Uterus (tissue), 4 donors: Measurements from ENCODE around the gene S100PBP. TPM values are rescaled to one million over a fixed set of nuclear protein-coding genes. Genes with fewer than 3 reads are reported as not detected.

Experiments used
- DNase-seq, 2 donors: peaks; one replicate each; pipeline ENCODE4 v3.0.0-alpha.2; 2019 to 2020
- H3K27ac ChIP-seq, 2 donors: fragments of 200-600 bp; sonication (generic); 1 replicate in 1 of 2; 2 replicates in 1 of 2; pipeline ENCODE4 v1.5.1; 2016 to 2018
- H3K27me3 ChIP-seq, 2 donors: fragments of 200-600 bp; sonication (generic); one replicate each; pipeline ENCODE4 v1.5.1; 2018 to 2019; ENCODE audit warnings: control low read depth in 1 of 2
- H3K36me3 ChIP-seq, 2 donors: fragments of 200-600 bp; sonication (generic); one replicate each; pipeline ENCODE4 v1.5.1; 2019; ENCODE audit warnings: control low read depth in 1 of 2
- H3K4me1 ChIP-seq, 2 donors: fragments of 200-600 bp; sonication (generic); one replicate each; pipeline ENCODE4 v1.5.1; 2018 to 2019; ENCODE audit warnings: control low read depth in 1 of 2
- H3K4me3 ChIP-seq, 2 donors: fragments of 200-600 bp; sonication (generic); 1 replicate in 1 of 2; 2 replicates in 1 of 2; pipeline ENCODE4 v1.5.1; 2018 to 2019; ENCODE audit warnings: mild to moderate bottlenecking in 1 of 2
- H3K9me3 ChIP-seq, 2 donors: fragments of 200-600 bp; sonication (generic); one replicate each; pipeline ENCODE4 v1.5.1; 2019; ENCODE audit warnings: control low read depth in 1 of 2
- POLR2A ChIP-seq, 2 donors: fragments of 450-650 bp; IDR thresholded peaks; one replicate each; pipeline ENCODE4 v1.6.1; 2016; ENCODE audit warnings: antibody characterized with exemption in 2 of 2, mild to moderate bottlenecking in 1 of 2, moderate library complexity in 1 of 2
- intact Hi-C: fragments of 100-400 bp; cut with DNase I; formaldehyde crosslinking; loops from one replicate; pipeline ENCODE4 v1.15.1; 2023; ENCODE audit warnings: low total_unique reads
- total RNA-seq, 4 donors: library from RNA; depleted of rRNA in 3 of 4; stranded (reverse); fragments of >200 nt in 3 of 4; gene quantifications; one replicate each; pipeline versions ENCODE4 v1.1.0 to v1.2.4, GENCODE V29; 2014 to 2023
- TF ChIP-seq, protein P1 (sequence below), 4 experiments: fragments of 200-600 bp in 2 of 4; fragments of 450-650 bp in 2 of 4; sonication (generic) in 2 of 4; IDR thresholded peaks; one replicate each; pipeline ENCODE4 v1.5.1; 2016 to 2019; ENCODE audit warnings: antibody characterized with exemption in 4 of 4, mild to moderate bottlenecking in 2 of 4, moderate library complexity in 1 of 4
- donor health status: DM: yes; HTN: yes; CAD: no.

The S100PBP gene
- total RNA-seq, 4 donors from 2014 or later, result 50.2 to 168 (median 76.4) TPM

DNA sequence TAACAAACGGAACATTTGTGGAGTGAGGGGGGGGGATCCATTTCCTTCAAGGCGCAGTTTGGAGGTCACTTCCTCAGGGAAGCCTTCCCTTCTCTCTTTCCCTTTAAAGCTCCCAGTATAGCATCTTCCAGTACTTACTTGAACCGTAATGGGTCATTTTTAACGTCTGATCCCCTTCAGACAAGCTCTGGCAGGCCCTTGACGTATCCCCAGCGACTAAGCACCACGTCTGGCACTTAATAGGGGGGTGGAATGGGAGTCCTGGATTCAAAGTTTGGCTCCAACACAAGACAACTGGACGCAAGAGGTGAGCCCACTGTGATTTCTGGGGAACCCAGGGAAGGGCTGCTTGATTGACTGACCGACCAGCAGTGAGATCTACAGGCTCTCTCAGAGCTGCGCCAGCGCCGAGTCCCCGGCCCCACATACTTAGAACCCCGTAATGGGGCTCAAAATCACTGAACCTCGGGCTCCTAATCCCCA, 736 bp upstream of the S100PBP start:
- no peak for DNase-seq
- Histone ChIP-seq H3K27me3 (no peaks in the 10 kb centered on the region), H3K36me3 (no peaks in the 10 kb centered on the region), H3K9me3 (no peaks in the 10 kb centered on the region), H3K27ac (peak overlapping the region; percentile 95), H3K4me1 (no peaks in the 10 kb centered on the region), H3K4me3 (peak overlapping the region; percentile 83 to 98)
- TF ChIP-seq, protein P1, sequence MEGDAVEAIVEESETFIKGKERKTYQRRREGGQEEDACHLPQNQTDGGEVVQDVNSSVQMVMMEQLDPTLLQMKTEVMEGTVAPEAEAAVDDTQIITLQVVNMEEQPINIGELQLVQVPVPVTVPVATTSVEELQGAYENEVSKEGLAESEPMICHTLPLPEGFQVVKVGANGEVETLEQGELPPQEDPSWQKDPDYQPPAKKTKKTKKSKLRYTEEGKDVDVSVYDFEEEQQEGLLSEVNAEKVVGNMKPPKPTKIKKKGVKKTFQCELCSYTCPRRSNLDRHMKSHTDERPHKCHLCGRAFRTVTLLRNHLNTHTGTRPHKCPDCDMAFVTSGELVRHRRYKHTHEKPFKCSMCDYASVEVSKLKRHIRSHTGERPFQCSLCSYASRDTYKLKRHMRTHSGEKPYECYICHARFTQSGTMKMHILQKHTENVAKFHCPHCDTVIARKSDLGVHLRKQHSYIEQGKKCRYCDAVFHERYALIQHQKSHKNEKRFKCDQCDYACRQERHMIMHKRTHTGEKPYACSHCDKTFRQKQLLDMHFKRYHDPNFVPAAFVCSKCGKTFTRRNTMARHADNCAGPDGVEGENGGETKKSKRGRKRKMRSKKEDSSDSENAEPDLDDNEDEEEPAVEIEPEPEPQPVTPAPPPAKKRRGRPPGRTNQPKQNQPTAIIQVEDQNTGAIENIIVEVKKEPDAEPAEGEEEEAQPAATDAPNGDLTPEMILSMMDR (IDR thresholded peaks at IDR 0.05), result no peak
- TF ChIP-seq POLR2A (IDR thresholded peaks at IDR 0.05), result no peak
- intact Hi-C loops, result no loop called here

DNA sequence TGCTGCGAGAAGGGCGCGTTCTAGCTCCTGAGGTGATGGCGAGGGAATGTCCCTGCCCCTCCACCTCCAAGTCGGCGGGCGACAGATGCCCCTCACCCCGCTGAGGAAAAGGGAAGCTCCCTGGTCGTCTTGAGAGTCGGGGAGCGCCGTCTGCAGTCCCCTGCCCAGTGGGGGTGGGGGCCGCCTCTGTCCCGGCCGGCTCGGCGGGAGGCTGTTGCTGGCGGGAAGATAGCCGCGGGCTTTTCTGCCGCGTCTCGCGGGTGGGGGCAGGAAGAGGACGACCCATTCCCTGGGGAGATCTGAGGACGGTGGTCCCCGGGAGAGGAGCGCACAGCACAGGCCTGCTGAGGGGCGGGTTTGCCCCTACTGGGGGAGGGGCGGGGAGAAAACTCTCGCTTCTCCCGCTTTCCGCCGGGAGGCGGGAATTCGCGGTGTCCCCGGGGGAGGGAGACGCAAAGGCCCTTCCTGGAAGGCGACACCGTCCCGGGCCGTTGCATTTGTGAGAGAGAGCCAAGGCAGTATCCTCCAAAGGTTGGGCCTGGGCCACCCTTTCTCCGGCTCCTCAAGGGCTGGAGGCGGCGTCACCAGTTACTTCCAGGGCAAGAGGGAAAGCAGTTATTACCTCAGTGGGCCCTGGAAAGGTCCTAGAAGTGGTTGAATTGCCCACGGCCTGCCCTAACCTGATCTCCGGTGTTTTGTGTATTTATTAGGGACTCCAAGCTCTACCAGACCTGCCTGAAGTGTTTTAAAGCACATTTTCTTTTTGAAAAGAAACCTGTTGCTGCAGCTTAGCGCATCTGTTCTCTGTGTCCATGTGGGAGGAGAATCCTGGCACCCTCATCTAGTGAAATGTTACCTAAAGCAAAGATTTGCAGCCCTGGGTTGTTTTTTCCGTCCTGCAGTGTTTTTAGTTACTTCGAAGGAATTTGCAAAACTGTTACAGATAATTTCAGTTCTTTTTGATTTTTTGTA, 648 bp downstream of the S100PBP start:
- Histone ChIP-seq H3K36me3 (no peaks in the 10 kb centered on the region), H3K9me3 (no peaks in the 10 kb centered on the region), H3K4me1 (no peaks in the 10 kb centered on the region), H3K27ac (peak overlapping the region; percentile 95), H3K4me3 (peak overlapping the region; percentile 83 to 98), H3K27me3 (no peaks in the 10 kb centered on the region)
- peak; percentile 69 to 76 for DNase-seq
- intact Hi-C loops, result no loop called here
- TF ChIP-seq, protein P1 (IDR thresholded peaks at IDR 0.05), result peak in 1 of 4 experiments; percentile 6
- TF ChIP-seq POLR2A (IDR thresholded peaks at IDR 0.05), result no peak

DNA sequence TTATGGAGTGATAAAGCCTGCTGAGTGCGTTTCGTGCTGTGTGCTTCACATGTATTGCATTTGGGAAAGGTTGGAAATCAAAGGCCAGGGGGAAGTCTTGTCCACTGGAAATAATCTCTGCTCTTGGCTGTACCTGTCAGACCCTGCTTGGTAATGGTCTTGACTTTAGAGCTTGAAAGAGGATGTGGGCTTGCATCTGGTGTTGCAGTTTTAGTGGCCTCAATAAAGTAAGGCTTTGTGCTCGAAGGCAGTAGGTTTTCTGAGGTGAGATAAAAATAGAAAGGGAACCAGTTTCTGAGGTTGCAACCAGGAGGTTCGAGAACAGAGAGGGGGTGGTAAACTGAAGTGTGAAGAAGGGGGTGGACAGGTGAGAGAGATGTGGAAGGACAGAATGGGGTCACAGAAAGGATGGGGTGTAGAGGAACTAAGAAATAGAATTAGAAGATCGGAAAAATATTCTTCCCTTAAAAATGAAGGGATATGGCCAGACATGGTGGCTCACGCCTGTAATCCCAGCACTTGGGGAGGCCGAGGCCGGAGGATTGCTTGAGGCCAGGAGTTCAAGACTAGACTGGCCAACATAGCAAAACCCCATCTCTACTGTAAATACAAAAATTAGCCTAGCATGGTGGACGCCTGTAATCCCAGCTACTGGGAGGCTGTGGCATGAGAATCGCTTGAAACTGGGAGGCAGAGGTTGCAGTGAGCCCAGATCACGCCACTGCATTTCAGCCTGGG, 1.5 kb downstream of the S100PBP start:
- Histone ChIP-seq H3K4me3 (peak overlapping the region in 1 of 2 donors; percentile 83), H3K36me3 (no peaks in the 10 kb centered on the region), H3K27ac (peak overlapping the region; percentile 95), H3K4me1 (no peaks in the 10 kb centered on the region), H3K27me3 (no peaks in the 10 kb centered on the region), H3K9me3 (no peaks in the 10 kb centered on the region)
- no peak for DNase-seq
- intact Hi-C loops, result no loop called here
- TF ChIP-seq POLR2A (IDR thresholded peaks at IDR 0.05), result no peak
- TF ChIP-seq, protein P1 (IDR thresholded peaks at IDR 0.05), result no peak

DNA sequence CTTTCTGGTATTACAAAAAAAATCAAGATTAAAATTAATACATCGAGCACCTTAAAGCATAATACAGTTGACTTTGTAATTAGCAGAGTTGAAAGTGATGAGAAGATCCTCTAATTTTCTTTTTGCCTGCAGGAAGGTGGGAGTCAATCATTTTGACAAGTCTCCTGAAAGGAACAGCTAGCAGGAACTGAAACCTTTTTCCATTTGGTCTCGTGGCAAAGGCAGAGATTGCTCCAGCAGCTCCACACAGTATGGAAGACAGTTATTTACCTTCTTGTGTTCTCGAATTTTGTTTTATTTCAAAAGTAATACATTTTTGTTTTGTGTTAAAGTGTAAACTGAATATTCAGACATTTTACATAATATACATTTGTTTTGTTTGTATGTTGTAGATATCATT, 7.7 kb downstream of the S100PBP start:
- no peaks in the 10 kb centered on the region for H3K27me3 ChIP-seq
- DNase-seq, result no peak

More for the DNA sequence above, 7.7 kb downstream of the S100PBP start:
- H3K9me3 ChIP-seq, result no peaks in the 10 kb centered on the region
- no peak overlapping the region for H3K4me3 ChIP-seq
- intact Hi-C loops, result no loop called here
- TF ChIP-seq, protein P1 (IDR thresholded peaks at IDR 0.05), result no peak
- TF ChIP-seq POLR2A (IDR thresholded peaks at IDR 0.05), result no peak
- no peaks in the 10 kb centered on the region for H3K36me3 ChIP-seq
- H3K27ac ChIP-seq, result no peak overlapping the region
- no peaks in the 10 kb centered on the region for H3K4me1 ChIP-seq
